HEK293T (cell line): ENCODE measurements around the gene CWF19L2.
A peak's percentile ranks its signal among the peaks of the same experiment; 100 is the strongest.
"Not testable (repeated sequence)": the region's sequence is repeated elsewhere in the genome, so short reads cannot be mapped to it uniquely, and the experiment has no call there.

Source experiments
- CTCF ChIA-PET: fragments of 350-600 bp; formaldehyde crosslinking; extraction: SDS; loops from one replicate; lab custom pipeline; 2021; ENCODE audit warnings: antibody characterized with exemption, inconsistent platforms; lab: Yijun Ruan, JAX
- POLR2A ChIA-PET: fragments of 350-600 bp; formaldehyde crosslinking; extraction: SDS; loops from one replicate; lab custom pipeline; 2020; ENCODE audit warnings: antibody characterized with exemption, inconsistent platforms; lab: Yijun Ruan, JAX
- DNase-seq: peaks from one replicate; pipeline ENCODE4 v3.0.0; 2012; ENCODE audit warnings: mixed read lengths; ENCODE audit errors: extremely low spot score
- ARNT ChIP-seq: fragments of 450-650 bp; IDR thresholded peaks from 2 replicates; pipeline ENCODE4 v1.6.1; 2017; ENCODE audit warnings: mild to moderate bottlenecking
- BHLHE40 ChIP-seq: fragments of 450-650 bp; IDR thresholded peaks from 2 replicates; pipeline ENCODE4 v1.6.1; 2016; ENCODE audit warnings: mild to moderate bottlenecking, moderate library complexity, borderline replicate concordance
- CTBP1 ChIP-seq: fragments of 450-650 bp; IDR thresholded peaks from 2 replicates; pipeline ENCODE4 v1.6.1; 2016; ENCODE audit warnings: borderline replicate concordance
- ELF4 ChIP-seq: fragments of 450-650 bp; IDR thresholded peaks from 2 replicates; pipeline ENCODE4 v1.6.1; 2017; ENCODE audit warnings: antibody characterized with exemption
- FOXA1 ChIP-seq: fragments of 450-650 bp; IDR thresholded peaks from 2 replicates; pipeline ENCODE4 v1.6.1; 2016; ENCODE audit warnings: mild to moderate bottlenecking
- FOXK2 ChIP-seq: fragments of 450-650 bp; IDR thresholded peaks from 2 replicates; pipeline ENCODE4 v1.6.1; 2016; ENCODE audit warnings: mild to moderate bottlenecking
- FOXM1 ChIP-seq: fragments of 450-650 bp; IDR thresholded peaks from 2 replicates; pipeline ENCODE4 v1.6.1; 2017; ENCODE audit warnings: mild to moderate bottlenecking, borderline replicate concordance
- HDGF ChIP-seq: fragments of 450-650 bp; IDR thresholded peaks from 2 replicates; pipeline ENCODE4 v1.6.1; 2017; ENCODE audit warnings: antibody characterized with exemption, borderline replicate concordance
- L3MBTL2 ChIP-seq: fragments of 450-650 bp; conservative IDR thresholded peaks from 2 replicates; pipeline ENCODE4 v1.6.1; 2016; ENCODE audit warnings: mild to moderate bottlenecking
- LEF1 ChIP-seq: fragments of 450-650 bp; IDR thresholded peaks from 2 replicates; pipeline ENCODE4 v1.6.1; 2017; ENCODE audit warnings: mild to moderate bottlenecking, borderline replicate concordance
- NFRKB ChIP-seq: fragments of 450-650 bp; IDR thresholded peaks from 2 replicates; pipeline ENCODE4 v1.6.1; 2016; ENCODE audit warnings: mild to moderate bottlenecking, moderate library complexity
- PKNOX1 ChIP-seq: fragments of 450-650 bp; IDR thresholded peaks from 2 replicates; pipeline ENCODE4 v1.6.1; 2016
- SP1 ChIP-seq: fragments of 450-650 bp; IDR thresholded peaks from 2 replicates; pipeline ENCODE4 v1.6.1; 2017
- SUZ12 ChIP-seq: fragments of 450-650 bp; IDR thresholded peaks from 2 replicates; pipeline ENCODE4 v1.6.1; 2016; ENCODE audit warnings: mild to moderate bottlenecking
- TARDBP ChIP-seq: fragments of 450-650 bp; IDR thresholded peaks from 2 replicates; pipeline ENCODE4 v1.6.1; 2016
- ZNF384 ChIP-seq: fragments of 450-650 bp; IDR thresholded peaks from 2 replicates; pipeline ENCODE4 v1.6.1; 2016

The CWF19L2 gene

GRCh38 chr11:107472966-107473365 lies 15.3 kb upstream of the CWF19L2 start:
- POLR2A ChIA-PET: no interaction called here
- CTCF ChIA-PET: no interaction called here
- no peak for DNase-seq
- TF ChIP-seq BHLHE40 (no peak), SUZ12 (no peak), ARNT (no peak), NFRKB (no peak)

- ChIA-PET CTCF (no interaction called here), POLR2A (no interaction called here)
- no peak for DNase-seq
- TF ChIP-seq ELF4 (no peak), CTBP1 (no peak), ARNT (no peak), BHLHE40 (no peak), L3MBTL2 (no peak), FOXM1 (no peak), FOXA1 (no peak), SUZ12 (no peak), TARDBP (no peak), PKNOX1 (no peak), LEF1 (no peak)
Measured at GRCh38 chr11:107468596-107468995, 11.0 kb upstream of the CWF19L2 start.

- DNase-seq: no peak
- ChIA-PET CTCF (no interaction called here), POLR2A (no interaction called here)
- TF ChIP-seq ZNF384 (no peak), CTBP1 (no peak), SUZ12 (no peak), FOXA1 (no peak), ELF4 (no peak)
Measured at GRCh38 chr11:107467696-107468095, 10.1 kb upstream of the CWF19L2 start.

GRCh38 chr11:107466275-107466866 lies 8.7 kb upstream of the CWF19L2 start:
- CTCF ChIA-PET, DNase-seq: not testable (repeated sequence)
- POLR2A ChIA-PET: interaction anchor here (1.2 kb wide), 1 partner anchor 9 kb away, joined by 6 read pairs; the partner anchor contains the start of gene CWF19L2

GRCh38 chr11:107457205-107457557 lies 444 bp downstream of the CWF19L2 start:
- DNase-seq: peak; percentile 32
- TF ChIP-seq PKNOX1 (no peak), ARNT (no peak)
- ChIA-PET POLR2A (interaction anchor here (0.8 to 1.9 kb wide), 7 partner anchors 9 to 238 kb away, joined by 3 to 7 read pairs (median 3); no protein-coding TSS in a partner anchor), CTCF (no interaction called here)

GRCh38 chr11:107453594-107454286 lies 3.9 kb downstream of the CWF19L2 start:
- CTCF ChIA-PET: interaction anchor here (0.6 kb wide), 1 partner anchor 1367 kb away, joined by 3 read pairs; no protein-coding TSS in a partner anchor
- TF ChIP-seq BHLHE40 (no peak), FOXK2 (no peak), NFRKB (no peak), CTBP1 (no peak), HDGF (no peak), LEF1 (no peak), ELF4 (no peak), SP1 (no peak), FOXM1 (no peak), SUZ12 (no peak), PKNOX1 (no peak), L3MBTL2 (no peak), TARDBP (no peak)
- DNase-seq: no peak
- POLR2A ChIA-PET: no interaction called here

- no peak for DNase-seq
- TF ChIP-seq ZNF384 (no peak), SUZ12 (no peak), NFRKB (no peak), TARDBP (no peak)
- ChIA-PET POLR2A (no interaction called here), CTCF (interaction anchor here (0.5 to 0.7 kb wide), 2 partner anchors 31 to 333 kb away, joined by 4 to 5 read pairs; no protein-coding TSS in a partner anchor)
Measured at GRCh38 chr11:107446822-107447431, 10.7 kb downstream of the CWF19L2 start.
